Fibroblast of villous mesenchyme (primary cell): ENCODE results near the gene XYLT1. TPM values are rescaled to one million over a fixed set of nuclear protein-coding genes. Genes with fewer than 3 reads are reported as not detected.

ENCODE experiments used
- DNase-seq: peaks from one replicate; pipeline ENCODE4 v3.0.0-alpha.2; 2010; ENCODE audit warnings: low read depth
- H3K4me3 ChIP-seq: 2 replicates; pipeline ENCODE4 v1.5.1; 2011; ENCODE audit warnings: low read depth, mild to moderate bottlenecking, low read length
- total RNA-seq: library from RNA; depleted of rRNA; stranded (reverse); fragments of >200 nt; gene quantifications from 2 replicates; pipeline ENCODE4 v1.2.3, GENCODE V29; 2012
- TF ChIP-seq, protein P1 (sequence below): IDR thresholded peaks from 2 replicates; pipeline ENCODE4 v1.5.1; 2012; ENCODE audit warnings: low read depth, mild to moderate bottlenecking, low read length; ENCODE audit not compliant: insufficient read depth

XYLT1 gene
- total RNA-seq, 1 donor: 2.6 TPM

DNA sequence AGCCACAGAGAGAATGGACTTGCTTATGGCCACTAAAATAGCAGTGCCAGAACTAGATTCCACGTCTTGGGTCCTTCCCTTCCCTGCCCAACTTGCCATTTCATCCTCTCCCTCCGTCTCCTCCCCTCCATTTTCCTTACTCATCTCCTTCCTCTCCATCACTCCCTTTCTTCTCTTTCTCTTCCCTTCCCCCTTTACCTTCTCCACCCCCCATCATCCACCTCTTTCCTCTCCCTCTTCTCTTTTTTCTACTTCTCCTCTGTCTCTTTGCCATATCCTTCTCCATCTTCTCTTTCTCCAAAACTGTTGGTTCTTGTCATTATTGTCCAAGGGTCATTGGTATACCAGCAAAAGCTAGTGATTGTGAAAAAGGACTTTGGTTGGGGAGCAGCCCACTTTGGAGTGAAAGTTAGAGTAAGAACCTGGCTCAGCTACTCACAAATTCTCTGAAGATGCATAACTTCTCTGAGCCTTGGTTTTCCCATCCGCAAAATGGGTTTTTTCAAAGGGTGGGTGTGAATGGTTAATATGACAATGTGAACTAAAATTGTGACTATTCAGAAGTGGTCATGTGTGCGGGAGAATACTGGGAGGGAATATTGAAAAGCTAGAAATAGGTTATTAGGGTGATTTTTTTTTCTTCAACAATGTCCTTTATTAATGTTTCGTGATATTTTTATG, 393.8 kb downstream of the XYLT1 start:
- no peak overlapping the region for H3K4me3 ChIP-seq
- no peak for DNase-seq
- TF ChIP-seq, protein P1, sequence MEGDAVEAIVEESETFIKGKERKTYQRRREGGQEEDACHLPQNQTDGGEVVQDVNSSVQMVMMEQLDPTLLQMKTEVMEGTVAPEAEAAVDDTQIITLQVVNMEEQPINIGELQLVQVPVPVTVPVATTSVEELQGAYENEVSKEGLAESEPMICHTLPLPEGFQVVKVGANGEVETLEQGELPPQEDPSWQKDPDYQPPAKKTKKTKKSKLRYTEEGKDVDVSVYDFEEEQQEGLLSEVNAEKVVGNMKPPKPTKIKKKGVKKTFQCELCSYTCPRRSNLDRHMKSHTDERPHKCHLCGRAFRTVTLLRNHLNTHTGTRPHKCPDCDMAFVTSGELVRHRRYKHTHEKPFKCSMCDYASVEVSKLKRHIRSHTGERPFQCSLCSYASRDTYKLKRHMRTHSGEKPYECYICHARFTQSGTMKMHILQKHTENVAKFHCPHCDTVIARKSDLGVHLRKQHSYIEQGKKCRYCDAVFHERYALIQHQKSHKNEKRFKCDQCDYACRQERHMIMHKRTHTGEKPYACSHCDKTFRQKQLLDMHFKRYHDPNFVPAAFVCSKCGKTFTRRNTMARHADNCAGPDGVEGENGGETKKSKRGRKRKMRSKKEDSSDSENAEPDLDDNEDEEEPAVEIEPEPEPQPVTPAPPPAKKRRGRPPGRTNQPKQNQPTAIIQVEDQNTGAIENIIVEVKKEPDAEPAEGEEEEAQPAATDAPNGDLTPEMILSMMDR: no peak

DNA sequence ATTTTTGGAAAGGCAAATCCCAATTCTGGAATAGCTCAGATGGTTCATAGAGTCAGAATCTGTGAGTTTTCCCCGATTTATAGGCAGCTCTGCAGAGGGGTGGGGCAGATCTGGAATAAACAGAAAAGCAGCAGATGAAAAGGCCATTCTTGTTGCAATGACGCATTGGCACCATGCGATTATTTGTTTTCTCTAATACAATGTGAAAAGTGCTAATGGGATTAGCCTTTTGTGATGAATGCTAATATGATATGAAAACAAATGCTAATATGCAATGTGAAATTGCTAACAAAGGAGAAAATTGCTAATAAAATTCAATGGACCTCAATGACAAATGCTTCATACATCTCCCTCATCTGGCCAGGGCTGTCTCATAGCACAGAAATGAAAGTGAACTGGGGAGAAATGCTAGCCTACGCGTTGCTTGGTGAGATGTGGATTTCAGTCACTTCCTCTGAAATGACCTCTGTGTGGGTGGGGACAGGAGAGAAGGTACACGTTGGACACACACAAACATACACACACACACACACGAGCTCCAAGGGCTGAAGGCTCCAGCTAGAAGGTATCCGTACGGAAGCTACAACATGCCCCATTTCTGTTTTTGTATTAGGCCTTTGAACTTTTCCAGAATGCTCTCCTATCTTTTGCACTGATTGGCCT, 394.5 kb downstream of the XYLT1 start:
- DNase-seq: no peak

DNA sequence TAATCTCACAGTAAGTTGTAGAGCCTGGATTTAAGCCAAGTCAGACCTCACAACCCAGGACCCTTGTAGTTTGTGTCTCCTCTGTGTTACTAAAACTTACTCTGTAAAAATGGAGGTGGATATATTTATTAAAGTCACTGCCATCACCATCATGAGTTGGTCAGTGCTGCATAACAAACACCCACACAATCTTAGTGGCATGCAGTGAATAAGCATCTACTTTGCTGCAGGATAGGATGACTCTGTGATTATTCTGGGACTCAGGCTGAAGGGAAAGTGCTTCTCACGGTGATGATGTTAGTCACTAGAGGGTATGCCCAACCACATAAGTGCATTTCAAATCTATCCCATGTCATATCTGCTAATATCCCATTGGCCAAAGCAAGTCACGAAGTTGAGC, 398.7 kb downstream of the XYLT1 start:
- no peak for DNase-seq
- TF ChIP-seq, protein P1: no peak

More for the DNA sequence above, 394.5 kb downstream of the XYLT1 start:
- H3K4me3 ChIP-seq: no peak overlapping the region
- TF ChIP-seq, protein P1: no peak

DNA sequence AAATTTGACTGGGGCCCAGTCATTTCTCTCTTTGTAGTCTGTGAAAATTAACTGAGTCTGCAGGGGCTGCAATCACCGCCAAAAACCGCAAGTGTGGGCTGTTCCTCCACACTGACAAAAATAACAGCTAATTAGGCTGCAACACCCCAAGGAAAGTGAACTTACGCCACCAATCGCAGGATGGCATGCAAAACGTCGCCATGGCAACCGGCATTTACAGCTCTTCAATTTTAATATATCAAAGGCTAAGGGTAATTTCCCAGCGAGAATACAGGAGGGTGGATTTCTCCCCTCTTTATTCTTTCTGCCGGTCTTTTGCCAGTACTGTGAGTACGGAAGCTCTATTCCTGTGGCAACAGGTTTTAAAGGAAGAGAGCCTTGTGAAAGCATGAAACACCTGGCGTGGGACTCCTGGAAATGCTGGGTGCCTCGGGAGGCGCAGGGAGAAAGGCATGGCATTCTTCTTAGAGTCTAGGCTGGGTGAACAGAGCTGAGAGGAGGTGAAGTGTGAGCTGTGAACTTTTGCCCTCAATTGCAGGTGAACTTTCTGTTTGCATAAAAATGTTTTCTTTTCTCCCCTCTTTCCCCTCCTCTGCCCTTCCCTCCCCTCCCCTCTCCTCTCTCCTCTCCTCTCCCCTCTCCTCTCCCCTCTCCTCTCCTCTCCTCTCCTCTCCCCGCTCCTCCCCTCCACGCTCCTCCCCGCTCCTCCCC, 399.7 kb downstream of the XYLT1 start:
- TF ChIP-seq, protein P1: no peak
- no peak overlapping the region for H3K4me3 ChIP-seq
- no peak for DNase-seq

More for the DNA sequence above, 398.7 kb downstream of the XYLT1 start:
- no peak overlapping the region for H3K4me3 ChIP-seq

DNA sequence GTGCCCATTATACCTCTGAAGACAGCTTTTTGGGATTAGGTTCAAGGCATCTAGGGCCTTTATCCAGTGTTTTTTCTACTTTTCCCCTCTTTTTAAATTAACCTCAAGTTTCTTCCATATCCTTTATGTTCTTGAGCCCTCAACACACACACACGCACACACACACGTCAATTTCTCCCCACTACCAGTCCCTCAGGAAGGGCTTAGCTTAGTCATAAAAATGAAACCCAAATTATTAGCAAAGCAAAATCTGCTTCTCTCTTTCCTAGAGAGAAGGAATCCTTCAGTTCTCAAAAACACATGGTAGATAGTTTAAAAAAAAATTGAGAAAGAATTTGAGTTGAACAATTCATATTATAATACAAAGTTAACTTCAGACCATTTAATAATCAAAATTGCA, 401.1 kb downstream of the XYLT1 start:
- DNase-seq: no peak
- TF ChIP-seq, protein P1: no peak
- no peak overlapping the region for H3K4me3 ChIP-seq

DNA sequence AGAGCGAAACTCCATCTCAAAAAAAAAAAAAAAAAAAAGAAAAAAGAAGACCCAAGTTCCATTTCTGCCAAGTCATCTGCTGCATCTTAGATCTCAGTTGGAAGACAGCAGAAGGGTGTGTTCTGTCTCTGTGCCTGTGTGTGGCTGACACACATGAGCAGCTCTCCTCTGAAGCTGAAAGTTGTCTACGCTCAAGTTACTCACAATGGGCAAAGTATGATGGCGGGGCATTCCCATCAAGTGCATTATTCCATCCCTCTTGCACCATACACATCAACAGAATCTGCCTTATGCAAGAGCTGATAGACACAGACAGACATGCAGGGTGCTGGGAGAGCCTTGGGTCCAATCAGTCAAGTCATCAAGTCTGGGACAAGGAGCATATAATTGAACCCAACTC, 402.2 kb downstream of the XYLT1 start:
- no peak overlapping the region for H3K4me3 ChIP-seq
- no peak for DNase-seq
- TF ChIP-seq, protein P1: no peak
